ENCODE data around the gene TTLL1.

DNA sequence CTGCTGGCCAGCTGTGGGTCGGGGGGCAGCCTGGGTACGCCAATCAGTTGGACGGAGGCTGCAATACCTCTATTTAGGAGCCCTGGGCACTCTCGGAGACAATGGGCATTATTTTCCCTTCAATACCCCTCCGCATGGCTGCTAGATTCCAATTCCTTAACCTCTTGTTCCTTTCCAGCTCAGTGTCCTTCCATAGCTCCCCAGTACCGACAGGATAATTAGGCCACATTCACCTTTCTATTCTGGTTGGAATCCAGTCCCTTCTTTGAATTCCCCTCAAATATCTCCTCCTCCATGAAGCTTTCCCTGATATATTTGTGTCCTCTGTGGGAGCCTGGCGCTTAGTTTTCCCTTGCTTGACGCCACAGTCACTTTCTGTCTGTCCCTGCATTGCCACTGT lies 17.1 kb upstream of the TTLL1 start:
- TF ChIP-seq CTCF (conservative IDR thresholded peaks at IDR 0.05 in 1 of 2, IDR thresholded peaks at IDR 0.05 in 1 of 2; ENCODE audit: extremely low read depth in 1 of 2, insufficient read depth in 1 of 2, low read depth in 1 of 2, low read length in 2 of 2) (no peak), EZH2 (IDR thresholded peaks at IDR 0.05; ENCODE audit: borderline replicate concordance, low read length) (no peak)
